ENCODE results near the gene TPSD1.
"Not testable (repeated sequence)": the region's sequence is repeated elsewhere in the genome, so short reads cannot be mapped to it uniquely, and the experiment has no call there.

Gene TPSD1

DNA sequence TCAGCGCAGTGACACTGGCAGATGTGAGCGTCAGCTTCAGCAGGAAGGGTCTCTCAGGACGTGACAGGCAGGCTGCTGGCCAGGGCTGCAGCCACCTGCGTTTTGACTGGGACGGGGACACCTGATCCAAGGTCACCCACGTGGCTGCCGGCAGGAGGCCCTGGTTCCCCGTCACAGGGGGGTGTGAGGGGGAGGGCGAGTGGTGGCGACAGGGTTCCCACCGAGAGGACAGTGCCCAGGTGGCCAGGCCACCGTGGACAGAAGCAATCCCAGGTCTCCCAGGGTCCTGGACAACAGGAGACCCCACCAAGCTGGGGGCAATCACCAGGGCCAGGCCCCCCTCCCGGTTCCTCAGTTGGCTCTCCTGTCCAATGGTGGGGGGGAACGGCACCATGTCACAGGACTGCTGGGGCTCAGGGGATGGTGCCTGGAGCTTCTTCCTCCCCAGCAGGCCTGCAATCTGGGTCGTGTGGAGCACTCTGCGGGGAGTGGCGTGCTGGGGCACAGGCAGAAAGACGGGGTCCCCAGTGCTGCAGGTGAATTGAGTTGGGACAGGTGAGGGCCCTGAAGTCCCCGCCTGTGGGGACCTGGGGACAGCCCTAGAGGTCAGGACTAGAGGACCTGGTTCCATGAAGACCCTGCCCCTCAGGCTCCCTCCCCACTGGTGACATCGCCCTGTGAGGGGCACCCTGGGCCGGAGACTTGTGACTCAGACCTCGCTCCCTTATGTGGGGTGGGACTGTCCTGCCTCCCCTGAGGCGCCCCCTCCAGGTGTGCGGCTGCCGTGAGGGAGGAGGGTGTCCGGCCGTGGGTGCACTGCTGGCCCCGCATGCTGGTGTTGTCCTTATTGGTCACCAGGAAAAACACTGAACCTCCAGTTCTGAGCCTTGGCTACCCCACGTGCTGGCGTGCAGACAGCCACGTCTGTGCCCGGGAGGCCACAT, 11.7 kb upstream of the TPSD1 start:
- DNase-seq, result not testable (repeated sequence)

DNA sequence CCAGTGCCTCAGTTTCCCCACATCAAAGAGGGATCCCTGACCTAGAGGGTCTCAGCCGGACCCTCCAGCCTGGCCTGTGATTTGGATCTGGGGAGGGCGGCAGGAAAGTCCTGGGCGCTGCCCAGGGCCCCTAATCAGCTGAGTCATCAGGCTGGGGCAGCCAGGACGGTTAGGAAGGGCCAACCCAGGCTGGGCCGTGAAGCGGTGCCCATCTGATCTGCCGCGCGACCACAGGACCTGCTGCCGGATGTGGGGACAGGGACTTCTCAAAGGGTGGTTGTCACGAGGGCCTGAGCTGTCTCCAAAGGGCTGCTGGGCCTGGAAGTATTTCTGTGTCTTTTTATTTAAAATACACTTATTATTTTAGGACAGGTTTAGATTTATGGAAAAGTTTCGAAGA, 11.0 kb upstream of the TPSD1 start:
- no peak for DNase-seq

DNA sequence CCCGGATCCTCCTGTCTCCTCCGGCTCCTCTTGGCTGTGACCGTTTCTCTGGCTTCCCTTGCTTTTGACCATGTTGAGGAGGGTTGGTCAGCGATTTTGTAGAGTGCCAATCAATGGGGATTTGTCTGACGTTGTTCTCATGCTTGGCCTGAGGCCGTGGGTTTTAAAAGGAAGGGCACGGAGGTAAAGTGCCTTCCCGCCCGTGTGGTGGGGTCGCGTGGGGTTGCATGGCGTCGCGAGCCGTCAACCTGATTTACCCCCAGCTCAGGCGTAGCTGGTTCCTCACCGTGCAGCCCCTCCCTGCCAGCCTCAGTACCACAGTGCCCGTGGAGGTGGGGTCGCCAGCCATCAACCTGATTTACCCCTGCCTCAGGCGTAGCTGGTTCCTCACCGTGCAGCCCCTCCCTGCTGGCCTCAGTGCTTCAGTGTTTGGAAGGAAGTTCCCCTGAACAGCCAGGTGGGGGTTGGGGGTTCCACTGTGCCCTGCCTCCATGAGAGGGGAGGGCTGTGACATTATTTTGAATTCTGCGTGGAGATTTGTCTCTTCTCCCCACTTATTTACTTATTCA, 10.3 kb upstream of the TPSD1 start:
- DNase-seq, result no peak

DNA sequence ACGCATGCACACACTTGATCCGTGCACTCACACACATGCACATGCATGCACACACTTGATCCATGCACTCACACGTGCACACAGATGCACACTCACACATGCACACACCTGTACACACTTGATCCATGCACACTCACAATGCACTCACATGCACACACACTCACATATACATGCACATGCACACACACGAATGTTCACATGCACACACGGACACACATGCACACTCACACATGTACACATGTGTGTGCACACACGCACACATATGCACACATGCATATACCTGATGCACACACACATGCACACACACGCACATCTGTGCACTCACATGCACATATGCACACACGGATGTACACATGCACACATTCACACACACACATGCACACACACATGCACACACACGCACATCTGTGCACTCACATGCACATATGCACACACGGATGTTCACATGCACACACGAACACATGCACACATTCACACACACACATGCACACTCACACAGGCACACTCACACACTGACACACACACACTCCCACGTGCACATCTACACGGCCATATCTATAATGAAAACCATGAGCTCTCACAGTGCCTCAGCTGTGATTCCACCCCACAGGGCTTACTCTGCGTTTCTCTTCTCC, 7.8 kb upstream of the TPSD1 start:
- DNase-seq, result not testable (repeated sequence)

DNA sequence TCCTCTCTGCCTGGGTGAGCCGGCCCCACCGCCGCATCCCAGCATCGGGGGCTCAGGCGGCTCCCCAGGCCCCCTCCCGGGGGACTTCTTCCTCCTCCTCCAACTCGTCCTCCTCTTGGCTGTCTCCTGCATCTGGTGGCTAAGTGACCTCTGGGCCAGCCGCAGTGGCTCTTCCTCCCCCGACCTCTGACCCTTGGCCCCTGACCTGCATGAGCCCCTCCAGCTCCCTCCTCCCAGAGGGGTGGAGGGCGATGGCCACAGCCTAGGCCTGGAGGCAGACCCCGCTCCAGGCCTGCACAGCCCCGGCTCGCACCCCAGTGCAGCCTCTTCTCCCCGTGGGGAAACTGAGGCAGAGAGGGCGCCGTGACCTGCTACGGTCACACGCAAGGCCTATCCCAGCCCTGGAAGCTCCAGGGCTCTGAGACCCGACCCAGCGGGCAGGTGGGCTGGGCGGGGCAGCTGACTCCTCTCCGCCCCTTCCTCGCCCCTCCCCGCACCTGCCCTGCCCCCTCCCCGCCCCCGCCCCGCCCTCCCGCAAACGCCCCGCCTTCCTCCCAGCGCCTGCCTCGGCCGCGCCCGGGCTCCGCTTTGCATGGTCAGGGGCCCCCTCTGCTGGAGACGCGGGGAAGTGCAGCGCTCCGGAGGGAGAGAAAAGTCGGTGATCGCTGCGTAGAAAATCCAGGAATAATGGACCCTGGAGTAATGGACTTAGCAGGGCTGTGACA, 6.7 kb upstream of the TPSD1 start:
- not testable (repeated sequence) for DNase-seq

DNA sequence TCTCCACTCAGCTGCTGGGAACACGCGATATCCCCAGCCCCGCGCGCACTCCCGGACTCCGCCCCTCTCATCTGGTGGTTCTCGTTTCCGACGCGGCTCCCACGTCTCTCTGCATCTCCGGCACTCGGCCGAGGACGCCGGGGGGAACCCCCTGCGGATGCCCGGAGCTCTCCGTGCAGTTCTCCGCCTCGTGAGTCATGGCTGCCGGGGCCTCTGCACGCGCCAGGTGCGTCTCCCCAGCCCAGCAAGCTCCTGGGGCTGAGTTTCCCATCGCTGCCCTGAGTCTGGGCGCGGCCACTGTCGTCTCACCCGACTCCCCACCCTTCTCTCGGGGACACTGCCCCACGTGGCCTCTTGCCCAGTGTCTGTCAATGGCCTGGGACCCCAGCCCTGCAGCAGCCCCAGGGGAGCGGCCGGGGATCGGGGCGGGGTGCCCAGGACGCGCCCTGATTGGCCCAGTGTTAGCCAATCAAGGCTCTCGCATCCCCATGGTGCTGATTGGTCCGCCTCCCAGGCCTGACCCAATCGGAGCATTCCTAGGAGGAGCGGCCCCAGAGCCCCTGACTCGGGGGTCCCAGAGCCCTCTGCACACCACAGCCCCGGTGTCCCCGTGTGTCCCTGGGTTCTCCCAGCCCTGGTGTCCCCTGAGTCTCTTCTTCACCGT, 2.0 kb upstream of the TPSD1 start:
- DNase-seq, result not testable (repeated sequence)

DNA sequence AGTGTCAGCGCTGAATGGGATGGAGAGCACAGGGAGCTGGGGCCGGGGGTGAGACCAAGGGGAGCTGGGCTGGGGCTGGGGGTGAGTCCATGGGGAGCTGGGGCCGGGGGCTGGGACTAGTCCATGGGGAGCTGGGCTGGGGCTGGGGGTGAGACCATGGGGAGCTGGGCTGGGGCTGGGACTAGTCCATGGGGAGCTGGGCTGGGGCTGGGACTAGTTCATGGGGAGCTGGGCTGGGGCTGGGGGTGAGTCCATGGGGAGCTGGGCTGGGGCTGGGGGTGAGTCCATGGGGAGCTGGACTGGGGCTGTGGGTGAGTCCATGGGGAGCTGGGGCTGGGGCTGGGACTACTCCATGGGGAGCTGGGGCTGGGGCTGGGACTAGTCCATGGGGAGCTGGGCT, 1.0 kb upstream of the TPSD1 start:
- DNase-seq, result not testable (repeated sequence)

DNA sequence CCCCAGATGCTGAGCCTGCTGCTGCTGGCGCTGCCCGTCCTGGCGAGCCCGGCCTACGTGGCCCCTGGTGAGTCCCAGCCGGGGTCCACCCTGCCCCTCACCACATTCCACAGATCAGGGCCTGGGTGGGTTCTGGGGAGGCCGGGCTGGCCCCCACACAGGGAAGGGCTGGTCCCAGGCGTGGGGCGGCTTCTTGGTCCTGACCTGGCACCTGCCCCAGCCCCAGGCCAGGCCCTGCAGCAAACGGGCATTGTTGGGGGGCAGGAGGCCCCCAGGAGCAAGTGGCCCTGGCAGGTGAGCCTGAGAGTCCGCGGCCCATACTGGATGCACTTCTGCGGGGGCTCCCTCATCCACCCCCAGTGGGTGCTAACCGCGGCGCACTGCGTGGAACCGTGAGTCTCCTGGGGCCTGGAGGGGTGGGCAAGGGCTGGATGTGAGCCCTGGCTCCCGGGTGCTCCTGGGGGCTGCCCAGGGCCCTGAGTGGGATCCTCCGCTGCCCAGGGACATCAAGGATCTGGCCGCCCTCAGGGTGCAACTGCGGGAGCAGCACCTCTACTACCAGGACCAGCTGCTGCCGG, 516 bp downstream of the TPSD1 start:
- DNase-seq, result not testable (repeated sequence)

DNA sequence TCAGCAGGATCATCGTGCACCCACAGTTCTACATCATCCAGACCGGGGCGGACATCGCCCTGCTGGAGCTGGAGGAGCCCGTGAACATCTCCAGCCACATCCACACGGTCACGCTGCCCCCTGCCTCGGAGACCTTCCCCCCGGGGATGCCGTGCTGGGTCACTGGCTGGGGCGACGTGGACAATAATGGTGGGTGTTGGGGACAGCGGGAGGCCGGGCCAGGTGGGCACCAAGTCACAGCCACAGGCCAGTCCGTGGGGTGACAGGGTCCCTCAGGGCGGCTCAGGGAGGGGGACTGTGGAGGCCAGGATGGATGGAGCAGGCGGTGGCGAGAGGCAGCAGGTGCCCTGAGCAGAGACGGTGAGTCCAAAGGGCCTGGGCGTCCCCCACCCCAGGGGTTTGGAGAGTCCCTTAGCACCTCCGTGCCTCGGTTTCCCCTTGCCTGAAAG, 1.0 kb downstream of the TPSD1 start:
- DNase-seq, result no peak

DNA sequence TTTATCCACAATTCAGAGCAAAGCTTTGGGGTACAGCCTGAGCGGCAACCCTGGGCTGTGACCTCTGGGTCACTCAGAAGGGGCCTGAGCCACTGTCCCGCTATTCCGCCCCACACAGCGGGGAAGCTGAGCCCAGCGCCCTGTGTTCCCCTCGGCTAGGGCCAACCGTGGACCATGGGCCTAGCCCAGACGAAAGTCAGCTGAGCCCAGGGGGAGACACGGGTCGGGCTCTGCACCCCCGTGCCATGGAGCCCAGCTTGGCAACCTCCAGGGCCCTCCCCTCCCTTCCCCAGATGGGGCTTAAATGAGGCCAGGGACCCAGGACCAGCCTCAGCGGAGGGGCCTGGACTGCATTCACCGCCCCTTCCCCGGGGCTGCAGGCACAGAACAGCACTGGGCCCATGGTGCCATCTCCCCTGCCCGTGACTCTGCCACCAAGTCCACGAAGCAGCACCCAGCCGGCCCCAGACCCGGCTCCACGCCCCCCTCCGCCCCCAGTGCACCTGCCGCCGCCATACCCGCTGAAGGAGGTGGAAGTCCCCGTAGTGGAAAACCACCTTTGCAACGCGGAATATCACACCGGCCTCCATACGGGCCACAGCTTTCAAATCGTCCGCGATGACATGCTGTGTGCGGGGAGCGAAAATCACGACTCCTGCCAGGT, 1.8 kb downstream of the TPSD1 start:
- DNase-seq, result no peak

DNA sequence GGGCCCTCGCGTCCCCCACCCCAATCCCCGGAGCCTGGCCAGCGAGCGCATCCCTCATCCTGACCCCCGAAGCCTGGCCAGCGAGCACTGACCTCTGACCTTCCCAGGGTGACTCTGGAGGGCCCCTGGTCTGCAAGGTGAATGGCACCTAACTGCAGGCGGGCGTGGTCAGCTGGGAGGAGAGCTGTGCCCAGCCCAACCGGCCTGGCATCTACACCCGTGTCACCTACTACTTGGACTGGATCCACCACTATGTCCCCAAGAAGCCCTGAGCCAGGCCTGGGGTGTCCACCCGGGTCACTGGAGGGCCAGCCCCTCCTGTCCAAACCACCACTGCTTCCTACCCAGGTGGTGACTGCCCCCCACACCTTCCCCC, 2.3 kb downstream of the TPSD1 start:
- DNase-seq, result no peak

DNA sequence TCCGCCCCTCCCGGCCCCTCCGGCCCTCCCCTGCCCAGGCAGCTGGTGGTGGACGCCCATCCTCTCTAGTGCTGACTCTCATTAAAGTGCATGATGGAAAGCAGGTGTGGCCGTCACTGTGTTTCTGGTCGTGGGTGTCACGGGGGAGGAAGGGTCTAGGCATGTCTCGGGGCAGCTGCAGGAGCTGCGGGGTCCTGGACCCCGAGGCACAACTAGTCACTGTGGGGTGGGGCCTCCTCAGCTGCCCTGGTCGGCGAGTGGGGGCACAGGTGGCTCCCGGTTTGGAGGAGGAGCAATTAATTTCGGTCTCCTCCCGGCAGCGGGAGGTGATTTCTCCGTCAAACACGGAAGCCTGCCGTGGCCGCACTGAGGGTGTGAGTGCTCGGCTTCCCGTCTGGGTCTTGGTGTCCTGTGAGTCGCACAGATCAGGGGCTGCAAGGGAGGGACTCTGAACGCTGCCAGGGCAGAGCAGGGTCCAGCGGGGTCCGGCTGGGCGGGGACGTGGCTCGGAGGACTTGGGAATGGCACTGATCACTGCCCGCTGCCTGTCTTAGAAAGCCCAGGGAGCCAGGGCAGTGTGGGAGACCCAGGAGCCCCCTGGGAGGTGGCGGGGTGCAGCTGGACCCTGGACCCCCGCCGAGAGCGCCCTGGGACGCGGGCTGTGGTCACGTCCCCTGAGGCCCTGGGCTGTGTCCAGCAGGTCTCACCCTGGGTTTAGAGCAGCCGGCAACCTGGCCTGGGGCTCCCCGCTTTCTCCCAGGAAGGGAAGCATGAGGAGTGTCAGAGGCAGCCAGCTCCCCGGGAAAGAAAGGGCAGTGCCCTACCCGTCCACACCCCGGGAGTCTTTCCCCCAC, 3.3 kb downstream of the TPSD1 start:
- no peak for DNase-seq

DNA sequence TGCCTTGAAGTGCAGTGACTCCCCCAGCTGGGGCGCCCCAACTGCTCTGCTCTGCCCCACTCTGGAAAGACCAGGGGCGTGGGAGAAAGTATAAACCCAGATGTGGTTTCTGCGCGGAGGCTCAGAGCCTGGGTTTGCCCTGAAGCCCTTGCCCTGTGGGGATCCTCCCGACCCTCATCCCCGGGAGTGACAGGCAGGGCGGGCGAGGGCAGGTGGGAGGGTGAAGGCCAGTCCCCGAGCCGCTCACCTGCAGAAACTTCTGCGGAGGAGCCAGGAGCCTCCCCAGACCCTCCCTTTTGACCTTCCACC, 3.8 kb downstream of the TPSD1 start:
- no peak for DNase-seq

DNA sequence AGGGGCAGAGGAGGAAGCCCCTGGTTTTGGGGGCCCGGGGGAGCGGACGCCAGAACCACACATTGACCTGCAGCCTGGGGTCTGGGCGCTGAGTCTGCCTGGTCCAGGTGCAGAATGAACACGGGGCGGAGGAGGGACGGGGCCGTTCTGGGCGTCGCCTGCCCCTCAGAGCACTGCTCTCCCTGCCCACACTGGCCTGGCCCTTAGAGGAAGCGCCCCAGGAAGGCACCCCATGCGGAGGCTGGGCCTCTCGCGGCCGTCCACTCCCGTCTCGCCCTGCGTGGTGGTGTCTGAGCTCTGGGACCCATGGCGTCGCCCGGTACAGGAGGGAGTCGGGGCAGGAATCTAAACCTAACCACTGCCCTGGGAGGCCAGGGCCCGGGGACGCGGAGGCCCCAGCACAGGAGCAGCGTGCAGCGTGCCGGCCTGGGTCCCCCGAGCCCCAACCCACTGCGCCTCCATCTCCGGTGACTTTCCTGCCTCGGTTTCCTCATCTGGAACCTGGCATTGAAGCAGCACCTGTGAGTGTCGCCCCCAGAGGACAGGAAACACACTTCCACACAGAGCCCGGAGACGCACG, 4.3 kb downstream of the TPSD1 start:
- no peak for DNase-seq

DNA sequence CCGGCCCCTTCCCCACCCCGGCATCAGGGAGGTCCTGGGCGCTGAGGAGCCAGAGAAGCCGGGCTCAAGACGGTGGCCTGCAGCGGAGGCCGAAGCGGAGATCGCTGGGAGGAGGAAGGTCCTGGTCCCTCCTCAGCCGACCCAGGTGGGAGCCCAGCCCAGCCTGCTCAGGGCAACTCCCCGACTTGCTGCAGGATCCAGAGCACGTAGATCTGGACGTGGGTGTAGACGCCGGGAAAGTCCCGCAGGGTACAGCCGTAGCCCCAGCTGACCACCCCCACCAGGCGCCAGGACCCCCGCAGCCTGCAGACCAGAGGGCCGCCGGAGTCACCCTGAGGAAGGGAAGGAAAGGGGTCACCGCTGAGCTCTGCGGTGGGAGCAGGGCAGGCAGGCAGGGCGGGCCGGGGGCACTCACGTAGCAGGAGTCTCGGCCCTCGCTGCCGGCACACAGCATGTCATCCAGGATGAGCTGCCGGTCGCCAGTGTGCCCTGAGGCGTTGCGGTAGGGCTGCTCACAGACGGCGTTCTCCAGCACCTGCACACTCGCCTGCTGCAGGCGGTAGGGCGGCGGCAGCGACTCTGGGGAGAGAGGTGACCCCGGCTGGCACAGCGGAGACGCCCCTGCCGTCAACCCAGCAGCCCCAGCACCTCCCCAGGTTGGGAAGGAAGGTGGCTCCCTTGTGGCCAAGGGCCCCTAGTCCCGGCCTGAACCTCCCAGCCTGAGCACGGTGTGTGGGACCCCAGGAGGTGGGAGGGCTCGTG, 5.4 kb downstream of the TPSD1 start:
- no peak for DNase-seq

DNA sequence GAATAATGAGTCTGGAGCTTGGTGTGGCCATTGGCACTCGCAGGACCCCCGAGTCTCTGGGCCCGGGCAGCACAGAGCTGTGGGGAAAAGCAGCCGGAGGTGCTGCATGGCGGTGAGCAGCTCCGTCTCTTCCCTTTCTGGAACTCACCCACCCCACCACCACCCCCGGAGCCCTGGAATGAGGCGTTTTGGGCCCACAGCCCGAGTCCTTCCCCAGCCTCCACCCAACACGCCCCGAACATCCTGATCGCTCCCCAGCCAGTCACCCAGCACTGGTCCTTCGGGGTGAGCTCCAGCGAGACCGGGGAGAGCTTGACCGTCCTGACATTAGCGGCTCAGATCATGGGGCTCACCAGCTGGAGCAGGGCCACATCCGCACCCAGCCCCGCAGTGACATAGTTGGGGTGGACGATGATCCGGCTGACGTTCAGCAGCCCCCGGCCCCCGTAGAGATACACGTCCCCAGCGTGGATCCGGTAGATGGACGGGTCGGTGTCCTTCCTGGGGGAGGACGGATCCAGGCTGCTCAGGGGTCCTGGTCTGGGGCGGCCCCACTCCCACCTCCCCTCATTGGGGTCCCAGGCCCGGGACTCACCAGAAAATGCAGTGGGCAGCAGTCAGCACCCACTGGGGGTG, 6.5 kb downstream of the TPSD1 start:
- no peak for DNase-seq

DNA sequence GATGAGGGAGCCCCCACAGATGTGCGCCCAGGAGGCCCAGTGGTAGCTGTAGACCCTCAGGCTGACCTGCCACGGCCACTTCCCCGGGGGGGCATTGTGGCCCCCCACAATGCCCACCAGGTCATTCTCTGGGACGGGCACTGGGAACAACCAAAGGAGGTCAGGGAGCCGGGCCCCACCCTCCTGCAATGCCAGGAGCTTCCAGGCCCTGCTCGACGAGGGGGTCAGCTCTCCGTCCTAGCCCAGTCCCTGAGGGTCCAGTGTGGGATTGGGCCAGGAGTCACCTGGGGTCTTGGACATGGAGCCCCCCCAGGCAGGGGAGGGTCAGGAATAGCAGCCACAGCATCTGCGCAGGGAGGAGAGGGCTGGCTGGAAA, 7.0 kb downstream of the TPSD1 start:
- DNase-seq, result no peak

DNA sequence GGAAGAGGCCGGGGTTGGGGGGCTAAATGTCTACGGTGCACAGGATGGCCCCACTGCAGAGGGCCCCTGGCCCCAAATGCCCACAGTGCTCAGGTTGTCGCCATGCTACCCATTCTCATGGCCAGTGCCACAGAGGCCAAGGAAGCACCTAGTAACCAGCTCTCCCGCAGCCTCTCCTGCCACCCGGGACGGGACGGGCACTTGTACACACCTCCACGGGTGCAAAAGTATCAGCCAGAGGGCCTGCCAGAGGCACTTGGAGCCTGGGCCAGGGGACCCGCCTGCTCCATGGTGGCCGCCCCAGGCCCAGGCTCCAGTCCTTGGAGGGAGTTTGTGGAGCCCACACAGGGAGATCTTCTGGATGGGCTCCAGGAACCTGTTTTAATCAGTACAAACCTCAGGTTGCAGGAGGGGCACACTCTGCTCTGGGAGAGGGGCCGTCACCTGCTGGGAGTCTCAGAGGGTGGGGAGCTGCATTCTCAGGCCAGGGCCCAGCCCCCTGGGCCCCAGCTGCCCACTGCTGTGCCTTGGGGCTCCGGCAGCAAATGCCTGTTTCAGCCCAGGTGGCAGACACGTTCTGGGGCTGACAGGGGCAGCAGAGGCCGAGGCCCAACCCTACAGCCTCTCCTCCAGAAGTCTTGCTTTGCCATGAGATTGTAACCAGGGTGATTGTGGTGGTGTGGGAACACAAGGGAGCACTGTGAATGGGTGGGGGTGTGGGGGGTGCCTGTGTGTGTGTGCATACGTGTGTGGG, 7.9 kb downstream of the TPSD1 start:
- no peak for DNase-seq
